ENCODE results near the gene DENND5A.

Gene DENND5A

GRCh38 chr11:9265211-9266131 lies at the start of gene DENND5A:
TSS of gene DENND5A (minus strand) at chr11:9265350. CDS start at chr11:9265069, 281 bp downstream.
- no peak for DNase-seq (ENCODE audit: low read depth, low spot score)

GRCh38 chr11:9314291-9315077 lies 49.3 kb upstream of the DENND5A start, which contains the start of gene TMEM41B:
TSS of gene TMEM41B (minus strand) at chr11:9314593. CDS start at chr11:9314441, 152 bp downstream.
- DNase-seq (ENCODE audit: low read depth, low spot score): peak; percentile 94

GRCh38 chr11:9313648-9314290 lies 48.6 kb upstream of the DENND5A start:
- no peak for DNase-seq (ENCODE audit: low read depth, low spot score)

GRCh38 chr11:9310485-9311090 lies 45.4 kb upstream of the DENND5A start:
- DNase-seq (ENCODE audit: low read depth, low spot score): no peak

- no peak for DNase-seq (ENCODE audit: low read depth, low spot score)
Observed at GRCh38 chr11:9304178-9304577, 39.0 kb upstream of the DENND5A start.

GRCh38 chr11:9302448-9302847 lies 37.3 kb upstream of the DENND5A start:
- no peak for DNase-seq (ENCODE audit: low read depth, low spot score)

- DNase-seq (ENCODE audit: low read depth, low spot score): no peak
Observed at GRCh38 chr11:9301720-9302119, 36.6 kb upstream of the DENND5A start.

- no peak for DNase-seq (ENCODE audit: low read depth, low spot score)
Observed at GRCh38 chr11:9293646-9294045, 28.5 kb upstream of the DENND5A start.

- no peak for DNase-seq (ENCODE audit: low read depth, low spot score)
Observed at GRCh38 chr11:9285850-9286587, 20.9 kb upstream of the DENND5A start.

GRCh38 chr11:9280655-9281301 lies 15.6 kb upstream of the DENND5A start:
- DNase-seq (ENCODE audit: low read depth, low spot score): no peak

GRCh38 chr11:9277176-9277575 lies 12.0 kb upstream of the DENND5A start:
- no peak for DNase-seq (ENCODE audit: low read depth, low spot score)

GRCh38 chr11:9276571-9276970 lies 11.4 kb upstream of the DENND5A start:
- DNase-seq (ENCODE audit: low read depth, low spot score): no peak

GRCh38 chr11:9274499-9275258 lies 9.5 kb upstream of the DENND5A start:
- DNase-seq (ENCODE audit: low read depth, low spot score): no peak

- no peak for DNase-seq (ENCODE audit: low read depth, low spot score)
Observed at GRCh38 chr11:9273376-9274336, 8.5 kb upstream of the DENND5A start.

- no peak for DNase-seq (ENCODE audit: low read depth, low spot score)
Observed at GRCh38 chr11:9269492-9270013, 4.4 kb upstream of the DENND5A start.

GRCh38 chr11:9267680-9268079 lies 2.5 kb upstream of the DENND5A start:
- no peak for DNase-seq (ENCODE audit: low read depth, low spot score)

- DNase-seq (ENCODE audit: low read depth, low spot score): no peak
Observed at GRCh38 chr11:9266926-9267325, 1.8 kb upstream of the DENND5A start.

GRCh38 chr11:9266132-9266736 lies 1.1 kb upstream of the DENND5A start:
- no peak for DNase-seq (ENCODE audit: low read depth, low spot score)

Measured in iPS DF 19.7 (cell line).